ENCODE data around the gene EGLN1.

The EGLN1 gene

GRCh38 chr1:231329483-231329882 is 92.6 kb downstream of the EGLN1 start:
- Histone ChIP-seq H3K4me3 (replicated peaks; ENCODE audit: low read depth, low read length) (no peak overlapping the region), H3K27me3 (replicated peaks; ENCODE audit: control insufficient read depth, insufficient read depth, low read length) (no peaks in the 10 kb centered on the region)

DNA sequence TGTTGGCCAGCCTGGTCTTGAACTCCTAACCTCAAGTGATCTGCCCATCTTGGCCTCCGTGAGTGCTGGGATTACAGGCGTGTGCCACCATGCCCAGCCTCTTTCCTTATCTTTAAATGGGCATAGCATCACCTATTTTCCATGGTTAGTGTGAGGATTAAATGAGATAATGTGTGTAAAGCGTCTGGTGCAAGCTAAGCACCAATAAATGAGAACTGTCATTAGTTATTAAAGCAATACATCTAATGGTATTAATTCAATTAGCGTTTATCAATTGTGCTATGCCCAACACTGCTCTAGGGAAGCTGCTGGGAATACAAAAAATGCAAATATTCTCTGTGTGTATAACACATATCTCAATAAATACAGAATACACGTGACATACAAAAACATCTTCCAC is 94.5 kb downstream of the EGLN1 start:
- DNase-seq (ENCODE audit: extremely low read depth, insufficient read length): no peak
- no peaks in the 10 kb centered on the region for H3K27me3 ChIP-seq (replicated peaks; ENCODE audit: control insufficient read depth, insufficient read depth, low read length)
- peaks cover 3% of the 10 kb centered on the region; the same call in 1 of the 2 replicates for H3K36me3 ChIP-seq (ENCODE audit: control insufficient read depth, insufficient read depth, low read length)
- H3K4me3 ChIP-seq (replicated peaks; ENCODE audit: low read depth, low read length): no peak overlapping the region
- TF ChIP-seq, protein P1, sequence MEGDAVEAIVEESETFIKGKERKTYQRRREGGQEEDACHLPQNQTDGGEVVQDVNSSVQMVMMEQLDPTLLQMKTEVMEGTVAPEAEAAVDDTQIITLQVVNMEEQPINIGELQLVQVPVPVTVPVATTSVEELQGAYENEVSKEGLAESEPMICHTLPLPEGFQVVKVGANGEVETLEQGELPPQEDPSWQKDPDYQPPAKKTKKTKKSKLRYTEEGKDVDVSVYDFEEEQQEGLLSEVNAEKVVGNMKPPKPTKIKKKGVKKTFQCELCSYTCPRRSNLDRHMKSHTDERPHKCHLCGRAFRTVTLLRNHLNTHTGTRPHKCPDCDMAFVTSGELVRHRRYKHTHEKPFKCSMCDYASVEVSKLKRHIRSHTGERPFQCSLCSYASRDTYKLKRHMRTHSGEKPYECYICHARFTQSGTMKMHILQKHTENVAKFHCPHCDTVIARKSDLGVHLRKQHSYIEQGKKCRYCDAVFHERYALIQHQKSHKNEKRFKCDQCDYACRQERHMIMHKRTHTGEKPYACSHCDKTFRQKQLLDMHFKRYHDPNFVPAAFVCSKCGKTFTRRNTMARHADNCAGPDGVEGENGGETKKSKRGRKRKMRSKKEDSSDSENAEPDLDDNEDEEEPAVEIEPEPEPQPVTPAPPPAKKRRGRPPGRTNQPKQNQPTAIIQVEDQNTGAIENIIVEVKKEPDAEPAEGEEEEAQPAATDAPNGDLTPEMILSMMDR (IDR thresholded peaks at IDR 0.05; ENCODE audit: insufficient read depth, low read length, poor library complexity, severe bottlenecking): no peak

More at GRCh38 chr1:231329483-231329882, 92.6 kb downstream of the EGLN1 start:
- no peak for DNase-seq (ENCODE audit: extremely low read depth, insufficient read length)
- TF ChIP-seq, protein P1 (IDR thresholded peaks at IDR 0.05; ENCODE audit: insufficient read depth, low read length, poor library complexity, severe bottlenecking): no peak
- peaks cover 3% of the 10 kb centered on the region; the same call in 1 of the 2 replicates for H3K36me3 ChIP-seq (ENCODE audit: control insufficient read depth, insufficient read depth, low read length)

- no peaks in the 10 kb centered on the region for H3K27me3 ChIP-seq (replicated peaks; ENCODE audit: control insufficient read depth, insufficient read depth, low read length)
- TF ChIP-seq, protein P1 (IDR thresholded peaks at IDR 0.05; ENCODE audit: insufficient read depth, low read length, poor library complexity, severe bottlenecking): no peak
- DNase-seq (ENCODE audit: extremely low read depth, insufficient read length): no peak
- no peak overlapping the region for H3K4me3 ChIP-seq (replicated peaks; ENCODE audit: low read depth, low read length)
- no peaks in the 10 kb centered on the region for H3K36me3 ChIP-seq (ENCODE audit: control insufficient read depth, insufficient read depth, low read length)
These were observed 95.8 kb downstream of the EGLN1 start for GRCh38 chr1:231326248-231326647.

- no peak for DNase-seq (ENCODE audit: extremely low read depth, insufficient read length)
- TF ChIP-seq, protein P1 (IDR thresholded peaks at IDR 0.05; ENCODE audit: insufficient read depth, low read length, poor library complexity, severe bottlenecking): no peak
- H3K4me3 ChIP-seq (replicated peaks; ENCODE audit: low read depth, low read length): no peak overlapping the region
- no peaks in the 10 kb centered on the region for H3K36me3 ChIP-seq (ENCODE audit: control insufficient read depth, insufficient read depth, low read length)
- H3K27me3 ChIP-seq (replicated peaks; ENCODE audit: control insufficient read depth, insufficient read depth, low read length): no peaks in the 10 kb centered on the region
These were observed 97.4 kb downstream of the EGLN1 start for GRCh38 chr1:231324660-231325059.

DNA sequence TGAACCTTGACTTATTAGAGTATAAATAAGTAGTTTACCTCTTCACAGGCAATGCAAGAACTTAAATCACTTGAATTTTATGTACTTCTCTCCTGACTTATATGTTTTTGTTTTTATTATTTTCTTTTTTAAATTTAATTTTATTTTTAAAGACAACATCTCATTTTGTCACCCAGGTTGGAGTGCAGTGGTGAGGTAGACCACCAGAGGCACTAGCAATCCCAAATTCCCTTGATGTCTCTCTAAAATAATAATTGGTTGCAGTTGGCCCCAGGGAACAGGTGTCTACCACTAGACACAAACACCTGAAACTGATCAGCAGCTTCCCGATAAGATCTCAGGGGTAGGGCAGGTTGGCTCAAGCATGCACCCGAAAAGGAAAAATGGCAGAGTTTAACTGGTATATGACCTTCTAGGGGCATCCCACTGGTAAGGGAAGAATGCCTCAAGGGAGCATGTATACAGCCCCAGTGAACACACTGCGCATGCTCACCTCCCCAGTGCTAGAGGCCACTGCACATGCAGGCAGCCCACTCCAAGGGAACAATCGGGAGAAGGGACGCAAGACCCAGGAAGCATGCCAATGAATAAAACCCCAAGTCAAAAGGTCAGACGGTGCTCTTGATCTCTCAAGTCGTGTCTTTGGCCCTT is 99.1 kb downstream of the EGLN1 start:
- no peak for DNase-seq (ENCODE audit: extremely low read depth, insufficient read length)
- no peaks in the 10 kb centered on the region for H3K27me3 ChIP-seq (replicated peaks; ENCODE audit: control insufficient read depth, insufficient read depth, low read length)
- H3K4me3 ChIP-seq (replicated peaks; ENCODE audit: low read depth, low read length): no peak overlapping the region
- TF ChIP-seq, protein P1 (IDR thresholded peaks at IDR 0.05; ENCODE audit: insufficient read depth, low read length, poor library complexity, severe bottlenecking): no peak
- no peaks in the 10 kb centered on the region for H3K36me3 ChIP-seq (ENCODE audit: control insufficient read depth, insufficient read depth, low read length)

- TF ChIP-seq, protein P1 (IDR thresholded peaks at IDR 0.05; ENCODE audit: insufficient read depth, low read length, poor library complexity, severe bottlenecking): no peak
- Histone ChIP-seq H3K4me3 (replicated peaks; ENCODE audit: low read depth, low read length) (no peak overlapping the region), H3K27me3 (replicated peaks; ENCODE audit: control insufficient read depth, insufficient read depth, low read length) (no peaks in the 10 kb centered on the region), H3K36me3 (ENCODE audit: control insufficient read depth, insufficient read depth, low read length) (no peaks in the 10 kb centered on the region)
- DNase-seq (ENCODE audit: extremely low read depth, insufficient read length): no peak
These were observed 103.0 kb downstream of the EGLN1 start for GRCh38 chr1:231319080-231319479.
